ENCODE measurements around the gene TMA7B.
A peak's percentile ranks its signal among the peaks of the same experiment; 100 is the strongest.

TMA7B gene

DNA sequence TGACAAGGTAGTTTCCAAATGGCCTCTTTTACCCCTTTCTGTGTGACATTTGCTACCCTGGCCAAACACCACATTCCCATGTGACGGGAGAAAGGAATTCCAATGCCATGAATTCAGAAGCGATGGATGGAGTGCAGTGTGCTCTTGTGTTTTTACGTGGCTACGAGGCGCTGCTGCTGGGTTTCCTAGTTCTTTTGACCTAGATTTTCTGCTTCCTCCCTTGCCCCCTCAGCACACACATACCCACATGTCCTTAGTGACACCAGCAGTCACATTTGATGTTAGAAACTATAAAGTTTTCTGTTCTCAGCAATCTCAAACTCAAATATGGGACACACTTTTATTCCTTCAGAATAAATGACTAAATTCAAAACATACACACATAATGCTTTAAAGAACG is 7.8 kb upstream of the TMA7B start:
- TF ChIP-seq, protein P1, sequence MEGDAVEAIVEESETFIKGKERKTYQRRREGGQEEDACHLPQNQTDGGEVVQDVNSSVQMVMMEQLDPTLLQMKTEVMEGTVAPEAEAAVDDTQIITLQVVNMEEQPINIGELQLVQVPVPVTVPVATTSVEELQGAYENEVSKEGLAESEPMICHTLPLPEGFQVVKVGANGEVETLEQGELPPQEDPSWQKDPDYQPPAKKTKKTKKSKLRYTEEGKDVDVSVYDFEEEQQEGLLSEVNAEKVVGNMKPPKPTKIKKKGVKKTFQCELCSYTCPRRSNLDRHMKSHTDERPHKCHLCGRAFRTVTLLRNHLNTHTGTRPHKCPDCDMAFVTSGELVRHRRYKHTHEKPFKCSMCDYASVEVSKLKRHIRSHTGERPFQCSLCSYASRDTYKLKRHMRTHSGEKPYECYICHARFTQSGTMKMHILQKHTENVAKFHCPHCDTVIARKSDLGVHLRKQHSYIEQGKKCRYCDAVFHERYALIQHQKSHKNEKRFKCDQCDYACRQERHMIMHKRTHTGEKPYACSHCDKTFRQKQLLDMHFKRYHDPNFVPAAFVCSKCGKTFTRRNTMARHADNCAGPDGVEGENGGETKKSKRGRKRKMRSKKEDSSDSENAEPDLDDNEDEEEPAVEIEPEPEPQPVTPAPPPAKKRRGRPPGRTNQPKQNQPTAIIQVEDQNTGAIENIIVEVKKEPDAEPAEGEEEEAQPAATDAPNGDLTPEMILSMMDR (conservative IDR thresholded peaks at IDR 0.05; ENCODE audit: low read depth, low read length): no peak
- no peak for DNase-seq (ENCODE audit: low read depth)
- H3K4me3 ChIP-seq (ENCODE audit: low read length): no peak overlapping the region

DNA sequence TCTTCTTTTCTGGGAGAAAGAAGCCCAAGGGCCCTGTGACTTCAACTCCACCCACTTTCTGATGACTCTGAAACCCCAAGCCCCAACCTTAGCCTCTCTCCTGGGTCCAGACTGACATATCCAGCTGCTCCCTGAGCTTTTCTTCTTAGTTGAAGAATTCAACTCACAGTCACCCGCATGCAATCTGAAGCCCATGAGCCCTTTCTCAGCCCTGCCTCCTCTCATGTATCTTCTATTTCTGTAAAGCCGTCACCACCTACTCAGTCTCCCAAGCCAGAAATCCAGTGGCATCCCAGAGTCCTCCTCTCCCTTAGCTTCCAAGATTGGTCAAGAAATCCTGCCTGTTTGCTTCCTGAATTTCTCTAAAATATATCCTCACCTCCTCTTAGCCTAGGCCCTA is 7.1 kb upstream of the TMA7B start:
- no peak overlapping the region for H3K4me3 ChIP-seq (ENCODE audit: low read length)
- DNase-seq (ENCODE audit: low read depth): no peak
- TF ChIP-seq, protein P1 (conservative IDR thresholded peaks at IDR 0.05; ENCODE audit: low read depth, low read length): no peak

DNA sequence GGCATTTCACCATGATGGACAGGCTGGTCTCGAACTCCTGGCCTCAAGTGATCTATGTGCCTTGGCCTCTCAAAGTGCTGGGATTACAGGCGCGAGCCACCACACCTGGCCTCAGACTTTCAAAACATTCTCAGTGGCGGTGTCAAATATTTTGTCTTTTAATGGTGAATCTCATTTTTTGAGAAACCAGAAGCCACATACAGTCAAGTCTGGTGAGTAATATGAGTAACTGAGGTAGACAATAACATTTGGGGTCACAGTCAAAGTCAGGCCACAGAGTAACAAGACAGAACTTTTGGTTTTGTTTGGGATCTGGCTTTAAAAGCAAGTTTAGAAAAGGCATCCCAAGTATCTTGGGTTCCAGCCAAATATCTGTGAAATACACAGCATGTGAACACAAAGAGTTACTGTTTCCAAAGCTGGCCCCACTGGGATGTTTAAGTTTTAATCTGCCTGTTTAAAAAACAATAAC is 5.6 kb upstream of the TMA7B start:
- TF ChIP-seq, protein P1 (conservative IDR thresholded peaks at IDR 0.05; ENCODE audit: low read depth, low read length): no peak
- DNase-seq (ENCODE audit: low read depth): peak; percentile 88
- H3K4me3 ChIP-seq (ENCODE audit: low read length): no peak overlapping the region

DNA sequence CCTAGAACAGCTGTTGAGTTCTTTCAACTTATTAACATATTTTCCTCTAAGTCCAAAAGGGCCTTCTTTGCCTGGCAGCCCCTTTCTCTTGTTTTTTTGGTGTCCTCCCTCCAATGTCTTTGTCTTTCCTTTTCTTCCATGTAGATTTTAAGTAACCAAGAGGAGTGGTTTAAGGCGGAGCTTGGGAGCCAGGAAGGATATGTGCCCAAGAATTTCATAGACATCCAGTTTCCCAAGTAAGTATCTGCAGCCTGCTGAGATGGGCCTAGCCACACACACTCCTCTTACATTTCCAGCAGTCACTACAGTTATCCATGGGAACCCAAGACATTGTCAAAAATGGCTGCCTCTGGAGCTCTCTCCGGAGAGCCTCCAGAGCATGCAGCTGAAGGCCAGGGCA is 4.5 kb upstream of the TMA7B start:
- DNase-seq (ENCODE audit: low read depth): no peak
- H3K4me3 ChIP-seq (ENCODE audit: low read length): no peak overlapping the region

DNA sequence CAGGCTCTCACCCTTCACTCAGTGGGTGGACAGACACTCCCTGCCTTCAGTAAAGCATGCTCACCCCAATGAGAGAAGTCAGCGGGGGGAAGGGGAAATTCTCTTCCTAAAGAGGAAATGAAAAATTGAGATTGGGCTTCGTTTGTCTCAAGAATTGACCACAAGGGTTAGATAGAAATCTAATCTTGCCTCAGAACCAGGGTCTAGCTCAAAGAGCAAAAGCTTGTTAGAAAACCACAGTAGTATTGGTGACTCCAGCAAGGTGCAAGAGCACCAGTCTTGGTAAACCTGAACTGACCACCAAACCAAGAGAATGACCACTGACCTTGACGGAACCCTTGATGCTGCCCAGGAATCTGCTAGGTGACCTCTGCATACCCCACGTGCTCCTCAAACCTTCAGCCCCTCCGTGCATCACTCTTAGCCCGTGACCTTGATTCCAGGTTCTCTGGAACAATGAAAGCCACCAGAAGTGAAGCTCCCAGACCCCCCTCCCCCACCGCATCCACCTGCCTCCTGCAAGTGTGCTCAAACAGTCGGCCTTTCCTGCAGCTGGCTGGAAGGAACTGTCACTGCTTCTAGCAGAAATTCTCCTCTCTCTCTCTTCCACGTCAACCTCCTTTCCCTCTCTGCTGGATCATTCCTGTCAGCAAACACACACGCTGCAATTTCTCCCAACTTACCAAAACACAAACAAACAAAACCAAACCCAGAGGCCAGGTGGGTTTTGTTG is 3.1 kb upstream of the TMA7B start:
- TF ChIP-seq, protein P1 (conservative IDR thresholded peaks at IDR 0.05; ENCODE audit: low read depth, low read length): no peak
- no peak overlapping the region for H3K4me3 ChIP-seq (ENCODE audit: low read length)
- no peak for DNase-seq (ENCODE audit: low read depth)

More for the DNA sequence above, 4.5 kb upstream of the TMA7B start:
- TF ChIP-seq, protein P1 (conservative IDR thresholded peaks at IDR 0.05; ENCODE audit: low read depth, low read length): no peak

DNA sequence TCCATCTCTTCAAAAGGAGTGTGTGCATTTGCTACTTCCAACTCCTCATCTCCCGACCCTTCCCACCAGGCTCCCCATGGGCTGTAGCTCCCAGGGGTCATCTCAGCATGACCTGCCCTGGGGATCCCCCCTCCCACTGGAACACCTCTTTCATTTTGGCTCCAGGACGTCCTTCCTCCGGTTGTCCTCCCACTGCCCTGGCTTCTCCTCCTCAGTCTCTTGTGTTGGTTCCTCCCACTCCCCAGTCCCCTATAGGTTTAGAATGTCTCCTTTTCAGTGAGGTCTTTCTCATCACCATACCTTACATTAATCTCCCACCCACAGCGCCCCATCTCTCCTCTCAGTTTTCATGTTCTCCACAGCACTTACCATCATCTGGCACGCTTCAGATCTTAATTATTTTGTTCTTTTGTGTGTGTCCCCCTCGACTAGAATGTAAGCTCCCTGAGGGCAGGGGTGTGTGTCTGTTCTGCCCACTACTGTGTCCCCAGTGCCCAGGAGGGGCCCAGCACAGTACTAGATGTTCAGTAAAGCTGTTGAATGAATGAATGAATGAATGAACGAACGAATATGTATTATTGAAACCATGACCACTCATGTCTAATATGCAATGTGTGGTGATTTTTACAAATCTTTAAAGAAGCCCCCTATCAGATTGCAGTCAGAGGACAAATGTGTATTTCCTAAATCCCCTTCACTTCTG is 2.0 kb upstream of the TMA7B start:
- H3K4me3 ChIP-seq (ENCODE audit: low read length): no peak overlapping the region
- TF ChIP-seq, protein P1 (conservative IDR thresholded peaks at IDR 0.05; ENCODE audit: low read depth, low read length): no peak
- DNase-seq (ENCODE audit: low read depth): no peak

All from retinal pigment epithelial cell (primary cell).